Measurements from ENCODE around the gene TMPRSS2.

GRCh38 chr21:41426676-41427404, 81.1 kb downstream of the TMPRSS2 start:
- TF ChIP-seq CTCF (IDR thresholded peaks at IDR 0.05): no peak
- TF ChIP-seq POLR2A (IDR thresholded peaks at IDR 0.05): no peak

Data from Peyer's patch (tissue), 4 donors.